Mammary microvascular endothelial cell (primary cell): ENCODE data around the gene GOLGA8S. TPM values are rescaled to one million over a fixed set of nuclear protein-coding genes. Genes with fewer than 3 reads are reported as not detected.

Source experiments
- total RNA-seq: library from RNA; depleted of rRNA; stranded (reverse); fragments of >200 nt; gene quantifications from 2 replicates; pipeline ENCODE4 v1.2.3, GENCODE V29; 2015

The GOLGA8S gene, protein sequence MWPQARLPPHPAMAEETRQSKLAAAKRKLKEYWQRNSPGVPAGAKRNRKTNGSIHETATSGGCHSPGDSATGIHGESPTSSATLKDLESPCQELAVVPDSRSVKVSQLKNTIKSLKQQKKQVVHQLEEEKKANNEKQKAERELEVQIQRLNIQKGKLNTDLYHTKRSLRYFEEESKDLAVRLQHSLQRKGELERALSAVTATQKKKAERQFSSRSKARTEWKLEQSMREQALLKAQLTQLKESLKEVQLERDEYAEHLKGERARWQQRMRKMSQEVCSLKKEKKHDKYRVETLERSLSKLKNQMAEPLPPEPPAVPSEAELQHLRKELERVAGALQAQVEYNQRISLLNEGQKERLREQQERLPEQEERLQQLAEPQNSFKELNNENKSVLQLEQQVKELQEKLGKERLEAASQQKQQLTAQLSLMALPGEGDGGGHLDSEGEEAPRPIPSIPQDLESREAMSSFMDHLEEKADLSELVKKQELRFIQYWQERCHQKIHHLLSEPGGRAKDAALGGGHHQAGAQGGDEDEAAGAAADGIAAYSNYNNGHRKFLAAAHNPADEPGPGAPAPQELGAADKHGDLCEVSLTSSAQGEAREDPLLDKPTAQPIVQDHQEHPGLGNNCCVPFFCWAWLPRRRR
- 0.07 TPM in 1 of 2 replicates, not detected in the other for total RNA-seq

GRCh38 chr15:23354448-23354847, at the start of gene GOLGA8S:
Gene GOLGA8S (plus strand): TSS chr15:23354748. CDS start chr15:23354810, 62 bp downstream.

GRCh38 chr15:23334096-23334495, 20.5 kb upstream of the GOLGA8S start, which contains the start of gene GOLGA6L26:
Gene GOLGA6L26 (minus strand): TSS chr15:23334196. CDS start chr15:23334135, 61 bp downstream.

Other genes with a start within 250 kb of the GOLGA8S start
- not detected in 2 replicates for gene GOLGA6L1, start 217.9 kb upstream of the GOLGA8S start, total RNA-seq
- not detected in 2 replicates for gene GOLGA6L26, start 20.6 kb upstream of the GOLGA8S start, total RNA-seq
- gene GOLGA6L2, start 92.5 kb downstream of the GOLGA8S start, total RNA-seq = not detected in 2 replicates
- gene MKRN3, start 210.9 kb downstream of the GOLGA8S start, total RNA-seq = 0.07 TPM in 1 of 2 replicates, not detected in the other